Kidney (tissue), 14 donors: Measurements from ENCODE around the gene RASAL1. TPM values are rescaled to one million over a fixed set of nuclear protein-coding genes. Genes with fewer than 3 reads are reported as not detected.

Source experiments
- DNase-seq, 5 donors: peaks; one replicate each; pipeline ENCODE4 v3.0.0-alpha.2; 2013 to 2020
- FAIRE-seq: peaks from 2 replicates; lab custom pipeline; 2012; peaks lifted over from hg19 to GRCh38; lab: Jason Lieb, UNC
- H3K27ac ChIP-seq, 2 donors: one replicate each; pipeline ENCODE4 v1.7.0; 2013; ENCODE audit warnings: low read depth in 2 of 2, low read length in 2 of 2, inconsistent platforms in 1 of 2
- H3K27me3 ChIP-seq: one replicate; pipeline ENCODE4 v1.7.1; 2013; ENCODE audit warnings: low read length, inconsistent platforms; ENCODE audit not compliant: control insufficient read depth, insufficient read depth
- H3K36me3 ChIP-seq, 3 donors: one replicate each; pipeline versions ENCODE4 v1.7.0 to v1.7.1; 2013; ENCODE audit warnings: low read length in 3 of 3, control low read depth in 1 of 3, inconsistent platforms in 1 of 3; ENCODE audit not compliant: insufficient read depth in 3 of 3, control insufficient read depth in 2 of 3
- H3K4me1 ChIP-seq, 3 donors: one replicate each; pipeline versions ENCODE4 v1.7.0 to v1.7.1; 2013; ENCODE audit warnings: low read length in 3 of 3, inconsistent platforms in 1 of 3, low read depth in 1 of 3; ENCODE audit not compliant: control insufficient read depth in 2 of 3, insufficient read depth in 2 of 3
- H3K4me3 ChIP-seq, 3 donors: one replicate each; pipeline versions ENCODE4 v1.7.0 to v1.8.1; 2013; ENCODE audit warnings: low read length in 3 of 3, control low read depth in 1 of 3, inconsistent platforms in 1 of 3
- H3K9ac ChIP-seq, 3 donors: one replicate each; pipeline versions ENCODE4 v1.7.0 to v1.7.1; 2013; ENCODE audit warnings: low read length in 3 of 3, control low read depth in 1 of 3, inconsistent platforms in 1 of 3
- H3K9me3 ChIP-seq, 3 donors: one replicate each; pipeline versions ENCODE4 v1.7.0 to v1.7.1; 2013; ENCODE audit warnings: low read length in 3 of 3, control low read depth in 1 of 3, inconsistent platforms in 1 of 3; ENCODE audit not compliant: control insufficient read depth in 2 of 3, insufficient read depth in 1 of 3
- intact Hi-C: fragments of 100-400 bp; cut with DNase I; formaldehyde crosslinking; loops from one replicate; pipeline ENCODE4 v1.11.1; 2022
- polyA plus RNA-seq: library from polyadenylated mRNA; stranded (reverse); fragments of 350-450 nt; fragmentation: Illumina TruSeq; extraction: RNeasy Lipid Tissue Mini Kit (QIAGEN cat#74804); gene quantifications from one replicate; pipeline ENCODE4 v1.2.3, GENCODE V29; 2014; ENCODE audit warnings: low read depth, low replicate concordance; ENCODE audit not compliant: insufficient read depth
- total RNA-seq: library from RNA; stranded (reverse); fragmentation: NEBNext Ultra II Directional; extraction: Animal tissue kit (Norgen Biotek cat#: 25700); gene quantifications from one replicate; pipeline ENCODE4 v1.2.1, GENCODE V29; 2021
- TF ChIP-seq, protein P1 (sequence below): IDR thresholded peaks from 3 replicates; pipeline ENCODE4 v1.5.1; 2012; ENCODE audit warnings: mild to moderate bottlenecking, moderate library complexity, borderline replicate concordance; ENCODE audit not compliant: insufficient read depth; ENCODE audit errors: extremely low read depth
- donor health status: control.
- donor health status: control.
- donor health status: control.
- donor health status: control.
- donor health status: control.
- donor health status: DM: yes; HTN: yes; CAD: no.
- donor health status: Normal renal cell carcinoma (clear cell type).

The RASAL1 gene
- total and polyA plus RNA-seq, 2 donors from 2014 or later: 23.5 to 58.3 TPM

GRCh38 chr12:113172185-113172584 is 36.6 kb upstream of the RASAL1 start:
- intact Hi-C loops: loop anchor here (10.0 kb wide), 1 partner anchor 277 kb away; no protein-coding TSS in a partner anchor

DNA sequence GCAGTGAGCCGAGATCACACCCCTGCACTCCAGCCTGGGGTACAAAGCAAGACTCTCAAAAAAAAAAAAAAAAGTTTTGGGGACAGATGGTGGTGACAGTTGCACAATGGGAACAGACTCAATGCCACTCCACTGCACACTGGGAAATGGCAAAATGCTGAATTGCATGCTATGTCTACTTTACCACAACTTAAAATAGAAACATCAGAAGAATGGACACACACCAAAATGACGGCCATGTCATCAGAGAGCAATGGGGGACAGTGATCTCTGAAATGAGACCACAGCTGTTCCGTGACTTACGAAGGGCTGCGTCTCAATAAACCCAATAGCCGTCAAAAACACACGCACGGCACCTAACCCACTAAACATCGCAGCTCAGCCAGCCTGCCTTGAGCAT is 36.0 kb upstream of the RASAL1 start:
- TF ChIP-seq, protein P1, sequence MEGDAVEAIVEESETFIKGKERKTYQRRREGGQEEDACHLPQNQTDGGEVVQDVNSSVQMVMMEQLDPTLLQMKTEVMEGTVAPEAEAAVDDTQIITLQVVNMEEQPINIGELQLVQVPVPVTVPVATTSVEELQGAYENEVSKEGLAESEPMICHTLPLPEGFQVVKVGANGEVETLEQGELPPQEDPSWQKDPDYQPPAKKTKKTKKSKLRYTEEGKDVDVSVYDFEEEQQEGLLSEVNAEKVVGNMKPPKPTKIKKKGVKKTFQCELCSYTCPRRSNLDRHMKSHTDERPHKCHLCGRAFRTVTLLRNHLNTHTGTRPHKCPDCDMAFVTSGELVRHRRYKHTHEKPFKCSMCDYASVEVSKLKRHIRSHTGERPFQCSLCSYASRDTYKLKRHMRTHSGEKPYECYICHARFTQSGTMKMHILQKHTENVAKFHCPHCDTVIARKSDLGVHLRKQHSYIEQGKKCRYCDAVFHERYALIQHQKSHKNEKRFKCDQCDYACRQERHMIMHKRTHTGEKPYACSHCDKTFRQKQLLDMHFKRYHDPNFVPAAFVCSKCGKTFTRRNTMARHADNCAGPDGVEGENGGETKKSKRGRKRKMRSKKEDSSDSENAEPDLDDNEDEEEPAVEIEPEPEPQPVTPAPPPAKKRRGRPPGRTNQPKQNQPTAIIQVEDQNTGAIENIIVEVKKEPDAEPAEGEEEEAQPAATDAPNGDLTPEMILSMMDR: no peak
- DNase-seq (no peak), FAIRE-seq (no peak)
- intact Hi-C loops: loop anchor here (10.0 kb wide), 1 partner anchor 277 kb away; no protein-coding TSS in a partner anchor
- H3K9ac ChIP-seq: no peak overlapping the region
- no peaks in the 10 kb centered on the region for H3K9me3 ChIP-seq
- H3K27ac ChIP-seq: no peak overlapping the region
- peaks cover 2 to 52% (median 29%) of the 10 kb centered on the region in 3 donors for H3K36me3 ChIP-seq
- H3K27me3 ChIP-seq: no peaks in the 10 kb centered on the region
- no peaks in the 10 kb centered on the region for H3K4me1 ChIP-seq
- no peak overlapping the region for H3K4me3 ChIP-seq

More at GRCh38 chr12:113172185-113172584, 36.6 kb upstream of the RASAL1 start:
- no peak overlapping the region for H3K4me3 ChIP-seq
- no peak overlapping the region for H3K9ac ChIP-seq
- TF ChIP-seq, protein P1: no peak
- no peak overlapping the region for H3K27ac ChIP-seq
- no peak for DNase-seq
- no peaks in the 10 kb centered on the region for H3K4me1 ChIP-seq
- H3K36me3 ChIP-seq: peaks cover 5 to 58% (median 31%) of the 10 kb centered on the region in 3 donors
- no peaks in the 10 kb centered on the region for H3K9me3 ChIP-seq
- no peak for FAIRE-seq
- no peaks in the 10 kb centered on the region for H3K27me3 ChIP-seq

DNA sequence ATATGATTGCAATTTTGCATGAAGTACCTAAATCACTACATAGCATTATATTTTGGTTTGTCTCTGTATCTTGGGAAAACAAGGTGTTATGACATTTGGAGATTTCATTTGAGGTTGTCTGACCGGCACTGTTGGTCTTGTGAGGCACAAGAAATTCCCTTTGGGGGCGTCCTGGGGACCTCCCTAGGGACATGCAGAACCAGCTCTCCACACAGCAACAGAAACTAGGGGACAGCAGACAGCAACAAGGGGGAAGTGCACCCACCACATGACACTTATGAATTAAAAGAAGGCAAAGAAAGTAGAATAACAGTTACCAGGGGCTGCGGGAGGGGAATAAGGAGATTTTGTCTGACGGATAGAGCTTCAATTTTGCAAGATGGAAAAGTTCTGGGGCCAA is 35.4 kb upstream of the RASAL1 start:
- H3K27ac ChIP-seq: no peak overlapping the region
- intact Hi-C loops: loop anchor here (10.0 kb wide), 1 partner anchor 276 kb away; no protein-coding TSS in a partner anchor
- H3K36me3 ChIP-seq: peaks cover 2 to 51% (median 29%) of the 10 kb centered on the region in 3 donors
- TF ChIP-seq, protein P1: no peak
- H3K4me3 ChIP-seq: no peak overlapping the region
- H3K27me3 ChIP-seq: no peaks in the 10 kb centered on the region
- no peaks in the 10 kb centered on the region for H3K9me3 ChIP-seq
- DNase-seq: no peak
- H3K4me1 ChIP-seq: no peaks in the 10 kb centered on the region
- no peak overlapping the region for H3K9ac ChIP-seq
- no peak for FAIRE-seq

- no peaks in the 10 kb centered on the region for H3K9me3 ChIP-seq
- H3K36me3 ChIP-seq: peaks cover 2 to 55% (median 29%) of the 10 kb centered on the region in 3 donors
- FAIRE-seq: no peak
- TF ChIP-seq, protein P1: no peak
- H3K4me3 ChIP-seq: no peak overlapping the region
- intact Hi-C loops: loop anchor here (10.0 kb wide), 1 partner anchor 276 kb away; no protein-coding TSS in a partner anchor
- no peak overlapping the region for H3K9ac ChIP-seq
- no peak overlapping the region for H3K27ac ChIP-seq
- no peaks in the 10 kb centered on the region for H3K27me3 ChIP-seq
- H3K4me1 ChIP-seq: no peaks in the 10 kb centered on the region
- DNase-seq: no peak
Observed at GRCh38 chr12:113170457-113170856, 34.9 kb upstream of the RASAL1 start.
